ENCODE data around the gene NAT8L.

NAT8L gene

DNA sequence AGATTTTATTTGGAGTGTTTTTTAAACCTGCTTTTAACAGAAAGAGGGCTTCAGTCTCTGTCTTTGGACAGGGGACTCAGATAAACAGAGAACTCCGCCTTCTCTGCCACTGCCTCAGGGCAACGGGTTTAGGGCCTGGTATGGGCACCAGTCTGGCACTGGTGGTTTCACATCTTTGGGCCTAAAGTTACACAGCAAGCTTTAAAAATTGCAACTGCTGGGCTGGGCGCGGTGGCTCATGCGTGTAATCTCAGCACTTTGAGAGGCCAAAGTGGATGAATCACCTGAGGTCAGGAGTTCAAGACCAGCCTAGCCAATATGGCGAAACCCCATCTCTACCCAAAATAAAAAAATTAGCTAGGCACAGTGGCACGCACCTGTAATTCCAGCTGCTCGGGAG lies 10.3 kb upstream of the NAT8L start:
- H3K4me1 ChIP-seq (ENCODE audit: insufficient read depth, low read length) = no peaks in the 10 kb centered on the region
- no peaks in the 10 kb centered on the region for H3K27me3 ChIP-seq (ENCODE audit: insufficient read depth, low read length)
- H3K36me3 ChIP-seq (ENCODE audit: insufficient read depth, low read length) = peaks cover 9% of the 10 kb centered on the region
- H3K4me3 ChIP-seq (ENCODE audit: low read length) = no peak overlapping the region
- H2AFZ ChIP-seq (ENCODE audit: low read depth, low read length) = no peak overlapping the region
- peaks cover 7% of the 10 kb centered on the region for H3K9me3 ChIP-seq (ENCODE audit: low read length)

DNA sequence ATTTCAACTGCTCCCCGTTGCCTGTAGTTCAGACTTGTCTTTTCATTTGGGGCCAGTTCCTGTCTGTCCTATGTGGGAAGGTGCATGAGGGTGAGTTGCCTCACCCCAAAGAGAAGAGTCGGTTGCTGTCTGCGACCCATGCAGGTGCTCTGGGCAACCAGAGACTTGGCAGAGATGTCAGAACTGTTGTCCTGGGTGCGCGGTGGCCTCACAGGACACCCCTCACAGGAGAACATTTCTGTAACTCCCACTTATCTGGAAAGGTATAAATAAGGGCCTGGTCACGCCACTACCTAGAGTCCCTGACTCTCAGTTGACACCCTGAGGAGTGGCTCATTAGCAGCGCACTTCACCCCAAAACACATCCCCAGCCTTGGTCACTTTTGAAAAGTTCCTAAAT lies 9.7 kb upstream of the NAT8L start:
- H3K27me3 ChIP-seq (ENCODE audit: insufficient read depth, low read length) = no peaks in the 10 kb centered on the region
- H2AFZ ChIP-seq (ENCODE audit: low read depth, low read length) = no peak overlapping the region
- H3K4me1 ChIP-seq (ENCODE audit: insufficient read depth, low read length) = no peaks in the 10 kb centered on the region
- H3K36me3 ChIP-seq (ENCODE audit: insufficient read depth, low read length) = peaks cover 9% of the 10 kb centered on the region
- peaks cover 6% of the 10 kb centered on the region for H3K9me3 ChIP-seq (ENCODE audit: low read length)
- H3K4me3 ChIP-seq (ENCODE audit: low read length) = no peak overlapping the region

DNA sequence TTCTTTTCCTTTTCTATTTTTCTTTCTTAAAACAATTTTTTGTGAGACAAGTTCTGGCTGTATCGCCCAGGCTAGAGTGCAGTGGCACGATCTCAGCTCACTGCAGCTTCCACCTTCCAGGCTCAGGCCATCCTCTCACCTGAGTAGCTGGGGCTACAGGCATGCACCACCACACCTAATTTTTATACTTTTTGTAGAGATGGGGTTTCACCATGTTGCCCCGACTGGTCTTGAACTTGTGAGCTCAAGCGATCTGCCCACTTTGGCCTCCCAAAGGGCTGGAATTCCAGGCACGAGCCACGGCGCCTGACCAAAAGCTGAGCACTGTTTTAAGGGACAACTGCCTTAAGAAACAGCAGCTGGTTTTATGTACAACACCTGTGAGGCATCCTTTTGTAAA lies 9.3 kb upstream of the NAT8L start:
- Histone ChIP-seq H3K27me3 (ENCODE audit: insufficient read depth, low read length) (no peaks in the 10 kb centered on the region), H3K36me3 (ENCODE audit: insufficient read depth, low read length) (peaks cover 6% of the 10 kb centered on the region), H3K9me3 (ENCODE audit: low read length) (peaks cover 1% of the 10 kb centered on the region), H3K4me3 (ENCODE audit: low read length) (no peak overlapping the region), H3K4me1 (ENCODE audit: insufficient read depth, low read length) (no peaks in the 10 kb centered on the region), H2AFZ (ENCODE audit: low read depth, low read length) (no peak overlapping the region)

DNA sequence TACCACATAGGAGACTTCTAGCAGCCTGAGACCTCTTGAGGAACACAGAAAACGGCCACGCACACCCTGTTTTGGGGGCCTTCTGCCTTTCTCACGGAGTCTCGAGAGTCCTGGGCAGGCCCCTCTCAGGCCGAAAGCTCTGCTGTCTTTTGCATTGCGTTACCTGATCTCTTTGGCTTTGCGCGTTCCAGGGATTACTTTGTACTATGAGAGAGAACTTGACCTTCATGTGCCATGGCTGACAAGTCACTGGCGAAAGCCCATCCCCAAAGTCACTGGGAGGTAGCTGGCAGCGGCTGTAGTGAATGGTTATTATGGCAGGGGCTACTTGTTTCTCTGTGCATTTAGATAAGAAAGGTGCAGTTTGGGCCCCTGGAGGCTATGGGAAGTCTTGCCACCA lies 8.0 kb upstream of the NAT8L start:
- H3K4me3 ChIP-seq (ENCODE audit: low read length) = no peak overlapping the region
- no peaks in the 10 kb centered on the region for H3K9me3 ChIP-seq (ENCODE audit: low read length)
- no peaks in the 10 kb centered on the region for H3K27me3 ChIP-seq (ENCODE audit: insufficient read depth, low read length)
- H3K4me1 ChIP-seq (ENCODE audit: insufficient read depth, low read length) = no peaks in the 10 kb centered on the region
- H3K36me3 ChIP-seq (ENCODE audit: insufficient read depth, low read length) = peaks cover 6% of the 10 kb centered on the region
- H2AFZ ChIP-seq (ENCODE audit: low read depth, low read length) = no peak overlapping the region

DNA sequence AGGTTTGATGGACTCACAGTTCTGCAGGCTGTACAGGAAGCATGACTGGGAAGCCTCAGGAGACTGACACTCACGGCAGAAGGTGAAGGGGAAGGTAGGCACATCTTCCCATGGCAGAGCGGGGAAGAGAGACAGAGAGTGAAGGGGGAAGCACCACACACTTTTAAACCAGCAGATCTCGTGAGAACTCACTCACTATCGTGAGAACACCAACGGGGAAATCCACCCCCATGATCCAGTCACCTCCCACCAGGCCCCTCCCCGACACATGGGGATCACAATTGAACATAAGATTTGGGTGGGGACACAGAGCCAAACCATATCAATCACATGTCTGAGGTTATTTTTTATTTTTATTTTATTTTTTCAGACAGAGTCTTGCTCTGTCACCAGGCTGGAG lies 4.9 kb upstream of the NAT8L start:
- Histone ChIP-seq H3K4me1 (ENCODE audit: insufficient read depth, low read length) (peaks cover 8% of the 10 kb centered on the region), H3K9me3 (ENCODE audit: low read length) (no peaks in the 10 kb centered on the region), H2AFZ (ENCODE audit: low read depth, low read length) (no peak overlapping the region), H3K4me3 (ENCODE audit: low read length) (no peak overlapping the region), H3K27me3 (ENCODE audit: insufficient read depth, low read length) (no peaks in the 10 kb centered on the region), H3K36me3 (ENCODE audit: insufficient read depth, low read length) (peaks cover 6% of the 10 kb centered on the region)

DNA sequence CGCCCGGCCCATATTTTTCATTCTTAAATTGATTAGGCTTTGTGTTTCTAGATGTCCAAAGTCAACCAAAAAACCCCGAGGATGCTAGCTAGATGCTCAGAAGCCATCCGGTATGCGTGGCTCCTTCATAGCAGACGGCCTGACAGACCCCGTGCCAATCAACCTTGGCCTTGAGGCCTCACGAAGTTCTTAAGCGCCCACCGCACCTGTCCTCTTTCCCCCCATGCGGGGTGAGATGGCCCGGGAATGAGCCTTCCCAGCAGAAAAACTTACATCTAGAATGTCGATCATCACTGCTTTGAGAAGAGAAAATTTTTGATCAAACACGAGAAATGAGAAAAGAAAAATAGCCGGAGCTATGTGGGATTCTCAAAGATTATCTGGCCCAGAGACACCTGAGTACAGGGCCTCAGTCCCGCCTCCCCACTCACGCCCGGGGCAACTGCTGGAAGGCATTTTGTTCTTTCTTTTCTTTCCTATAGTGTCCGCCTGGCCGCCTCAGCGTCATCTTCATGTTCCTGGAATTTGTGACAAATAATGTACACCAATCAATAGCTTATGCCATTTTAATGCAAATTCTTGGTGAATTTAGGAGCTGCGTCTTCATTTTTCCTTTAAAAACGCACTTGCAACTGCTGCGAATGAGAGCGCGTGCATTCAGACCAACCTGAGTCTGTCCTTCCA lies 1.6 kb upstream of the NAT8L start:
- peak overlapping the region; percentile 53 for H3K4me3 ChIP-seq (ENCODE audit: low read length)
- no peaks in the 10 kb centered on the region for H3K9me3 ChIP-seq (ENCODE audit: low read length)
- no peaks in the 10 kb centered on the region for H3K27me3 ChIP-seq (ENCODE audit: insufficient read depth, low read length)
- H3K4me1 ChIP-seq (ENCODE audit: insufficient read depth, low read length) = peaks cover 26% of the 10 kb centered on the region
- H3K36me3 ChIP-seq (ENCODE audit: insufficient read depth, low read length) = peaks cover 14% of the 10 kb centered on the region
- no peak overlapping the region for H2AFZ ChIP-seq (ENCODE audit: low read depth, low read length)

DNA sequence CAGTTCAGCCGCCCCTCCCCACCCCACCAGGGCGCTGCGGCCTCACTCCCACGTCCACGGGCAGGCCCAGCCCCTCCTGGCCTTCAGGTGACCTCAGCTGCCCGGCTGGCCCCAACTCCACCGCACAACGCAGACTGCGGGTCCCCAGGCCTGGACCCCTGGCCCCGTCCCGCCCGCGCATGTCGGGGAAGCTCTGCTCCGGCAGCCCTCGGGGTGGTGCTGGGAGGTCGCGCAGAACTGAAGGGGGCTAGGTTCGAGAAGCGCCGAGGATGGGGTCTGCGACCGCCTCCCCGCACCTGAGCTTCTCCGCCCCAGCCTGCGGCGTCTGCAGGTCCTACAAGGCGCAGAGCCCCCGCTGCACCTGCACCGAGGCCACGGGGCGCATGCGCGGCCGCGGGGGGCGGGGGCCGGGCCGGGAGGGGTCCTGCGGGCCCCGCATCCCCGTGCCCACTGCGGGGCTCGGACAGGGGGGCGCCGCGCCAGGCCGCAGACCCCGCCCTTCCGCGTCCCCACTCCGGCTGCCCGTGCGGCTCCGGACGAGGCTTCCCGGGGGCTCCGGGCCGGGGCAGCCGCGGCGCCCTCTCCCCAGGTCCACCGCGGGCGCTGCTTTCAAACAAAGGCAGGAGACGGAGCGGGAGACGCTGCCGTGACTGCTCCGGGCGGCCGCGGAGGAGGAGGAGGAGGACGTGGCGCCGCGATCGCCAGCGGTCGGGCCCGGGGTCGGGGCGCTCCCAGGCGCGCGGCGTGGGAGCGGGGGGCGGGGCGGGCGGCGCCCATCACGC lies 672 bp upstream of the NAT8L start:
- Histone ChIP-seq H3K4me1 (ENCODE audit: insufficient read depth, low read length) (peaks cover 26% of the 10 kb centered on the region), H3K36me3 (ENCODE audit: insufficient read depth, low read length) (peaks cover 23% of the 10 kb centered on the region), H2AFZ (ENCODE audit: low read depth, low read length) (no peak overlapping the region), H3K9me3 (ENCODE audit: low read length) (no peaks in the 10 kb centered on the region), H3K27me3 (ENCODE audit: insufficient read depth, low read length) (no peaks in the 10 kb centered on the region), H3K4me3 (ENCODE audit: low read length) (peak overlapping the region; percentile 53)

DNA sequence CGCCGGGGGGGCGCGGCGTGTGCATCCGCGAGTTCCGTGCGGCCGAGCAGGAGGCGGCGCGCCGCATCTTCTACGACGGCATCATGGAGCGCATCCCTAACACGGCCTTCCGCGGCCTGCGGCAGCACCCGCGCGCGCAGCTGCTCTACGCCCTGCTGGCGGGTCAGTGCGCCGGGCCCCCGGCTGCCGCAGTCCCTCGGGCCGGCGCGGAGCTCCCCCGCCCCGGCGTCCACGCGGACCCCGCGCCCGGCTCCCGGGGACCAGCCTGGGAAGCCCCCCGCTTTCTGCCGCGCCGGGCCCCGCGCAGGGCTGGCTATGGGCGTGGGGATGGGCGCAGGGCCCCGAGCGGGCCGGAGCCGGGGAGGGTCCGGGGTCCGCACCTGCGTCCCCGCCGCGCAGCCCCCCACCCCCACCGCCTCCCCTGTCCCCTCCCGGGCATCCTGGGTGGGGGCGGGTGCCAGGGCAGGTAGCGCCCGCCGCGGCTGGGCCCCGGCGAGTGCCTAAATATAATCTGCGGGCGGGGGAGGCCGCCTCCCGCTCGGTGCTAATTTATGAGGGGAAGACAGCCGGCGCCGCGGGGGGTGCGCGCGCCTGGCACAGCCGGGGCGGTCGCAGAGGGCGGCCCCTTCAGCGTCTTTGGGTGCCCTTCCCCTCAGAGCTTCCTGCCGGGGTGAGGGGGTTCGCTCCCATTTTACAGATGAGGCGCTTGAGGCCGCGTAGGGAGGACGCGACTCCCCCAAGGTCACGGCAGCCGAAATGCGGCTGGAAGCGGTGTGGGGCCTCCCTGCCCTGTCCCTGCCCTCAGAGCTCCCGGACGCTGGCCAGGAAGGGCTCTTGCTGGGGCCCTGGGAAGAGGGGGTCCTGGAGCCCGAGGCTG lies 837 bp downstream of the NAT8L start:
- Histone ChIP-seq H3K4me1 (ENCODE audit: insufficient read depth, low read length) (peaks cover 26% of the 10 kb centered on the region), H3K36me3 (ENCODE audit: insufficient read depth, low read length) (peaks cover 37% of the 10 kb centered on the region), H3K27me3 (ENCODE audit: insufficient read depth, low read length) (no peaks in the 10 kb centered on the region), H2AFZ (ENCODE audit: low read depth, low read length) (no peak overlapping the region), H3K9me3 (ENCODE audit: low read length) (no peaks in the 10 kb centered on the region), H3K4me3 (ENCODE audit: low read length) (peak overlapping the region; percentile 73)

DNA sequence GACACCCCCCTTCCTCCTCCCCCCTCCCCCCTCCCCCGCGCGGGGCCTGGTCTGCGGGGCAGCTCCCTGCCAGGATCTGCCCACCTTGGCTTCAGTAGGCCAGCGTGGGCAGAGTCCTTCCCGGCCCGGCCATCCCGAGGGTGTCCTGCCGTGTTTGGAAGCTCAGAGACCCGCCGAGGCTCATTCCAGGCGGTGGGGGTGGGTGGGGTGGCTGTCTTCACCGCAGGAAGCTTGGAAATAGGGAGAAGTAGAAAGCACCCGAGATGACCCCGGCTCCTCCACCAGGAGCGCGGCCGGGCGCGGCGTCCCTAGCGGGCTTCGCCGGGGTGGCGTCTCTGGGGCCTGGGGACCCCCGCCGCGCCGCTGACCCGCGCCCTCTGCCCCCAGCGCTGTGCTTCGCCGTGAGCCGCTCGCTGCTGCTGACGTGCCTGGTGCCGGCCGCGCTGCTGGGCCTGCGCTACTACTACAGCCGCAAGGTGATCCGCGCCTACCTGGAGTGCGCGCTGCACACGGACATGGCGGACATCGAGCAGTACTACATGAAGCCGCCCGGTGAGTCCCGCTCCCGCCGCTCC lies 1.6 kb downstream of the NAT8L start:
- H2AFZ ChIP-seq (ENCODE audit: low read depth, low read length) = no peak overlapping the region
- peaks cover 26% of the 10 kb centered on the region for H3K4me1 ChIP-seq (ENCODE audit: insufficient read depth, low read length)
- H3K36me3 ChIP-seq (ENCODE audit: insufficient read depth, low read length) = peaks cover 37% of the 10 kb centered on the region
- no peaks in the 10 kb centered on the region for H3K27me3 ChIP-seq (ENCODE audit: insufficient read depth, low read length)
- H3K9me3 ChIP-seq (ENCODE audit: low read length) = no peaks in the 10 kb centered on the region
- peak overlapping the region; percentile 73 for H3K4me3 ChIP-seq (ENCODE audit: low read length)

DNA sequence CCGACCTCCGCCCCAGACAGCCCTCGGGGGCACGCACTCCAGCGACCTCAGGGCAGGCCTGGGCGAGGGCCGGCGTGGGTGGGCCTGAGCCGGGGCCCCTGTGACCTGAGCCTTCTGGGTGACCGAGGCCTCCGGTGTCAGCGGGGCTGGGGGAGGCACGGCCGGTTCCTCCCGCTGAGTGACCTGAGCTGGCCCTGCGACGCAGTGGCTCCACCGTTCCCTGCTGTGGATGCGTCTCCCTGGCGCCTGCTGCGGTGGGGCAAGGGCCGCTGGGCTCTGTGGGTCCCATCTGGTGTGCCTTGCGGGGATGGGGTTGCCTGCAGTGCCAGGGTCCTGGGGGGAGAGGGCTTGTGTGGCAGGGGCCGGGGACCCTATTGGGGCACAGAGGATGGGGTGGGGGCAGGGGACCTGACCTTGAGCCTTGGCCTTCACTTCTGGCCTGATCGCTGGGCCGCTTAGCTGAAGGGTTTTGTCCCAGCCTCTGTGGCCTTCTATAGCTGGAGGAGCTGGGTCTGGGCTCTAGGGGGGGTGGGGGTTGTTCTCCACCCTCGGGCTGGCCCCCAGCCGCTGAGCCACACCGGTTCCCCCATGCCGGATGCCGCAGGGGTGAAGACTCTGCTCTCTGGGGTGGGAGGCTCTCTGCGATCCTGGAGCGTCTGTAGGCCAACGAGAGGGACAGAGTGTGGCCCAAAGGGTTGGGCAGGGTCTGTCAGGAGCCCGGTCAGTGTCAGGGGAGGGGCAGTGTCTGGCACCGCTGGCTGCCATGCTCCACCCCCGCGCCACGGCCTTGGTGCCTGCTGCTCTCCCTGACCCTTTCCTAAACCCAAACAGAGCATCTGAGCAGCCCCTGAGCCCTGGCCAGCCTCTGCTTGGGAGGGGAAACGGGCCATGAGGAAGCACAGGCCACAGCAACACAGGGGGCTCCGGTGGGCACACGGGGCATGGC lies 2.3 kb downstream of the NAT8L start:
- peaks cover 26% of the 10 kb centered on the region for H3K4me1 ChIP-seq (ENCODE audit: insufficient read depth, low read length)
- no peaks in the 10 kb centered on the region for H3K27me3 ChIP-seq (ENCODE audit: insufficient read depth, low read length)
- H3K4me3 ChIP-seq (ENCODE audit: low read length) = peak overlapping the region; percentile 28
- H3K9me3 ChIP-seq (ENCODE audit: low read length) = no peaks in the 10 kb centered on the region
- H3K36me3 ChIP-seq (ENCODE audit: insufficient read depth, low read length) = peaks cover 37% of the 10 kb centered on the region
- H2AFZ ChIP-seq (ENCODE audit: low read depth, low read length) = no peak overlapping the region

DNA sequence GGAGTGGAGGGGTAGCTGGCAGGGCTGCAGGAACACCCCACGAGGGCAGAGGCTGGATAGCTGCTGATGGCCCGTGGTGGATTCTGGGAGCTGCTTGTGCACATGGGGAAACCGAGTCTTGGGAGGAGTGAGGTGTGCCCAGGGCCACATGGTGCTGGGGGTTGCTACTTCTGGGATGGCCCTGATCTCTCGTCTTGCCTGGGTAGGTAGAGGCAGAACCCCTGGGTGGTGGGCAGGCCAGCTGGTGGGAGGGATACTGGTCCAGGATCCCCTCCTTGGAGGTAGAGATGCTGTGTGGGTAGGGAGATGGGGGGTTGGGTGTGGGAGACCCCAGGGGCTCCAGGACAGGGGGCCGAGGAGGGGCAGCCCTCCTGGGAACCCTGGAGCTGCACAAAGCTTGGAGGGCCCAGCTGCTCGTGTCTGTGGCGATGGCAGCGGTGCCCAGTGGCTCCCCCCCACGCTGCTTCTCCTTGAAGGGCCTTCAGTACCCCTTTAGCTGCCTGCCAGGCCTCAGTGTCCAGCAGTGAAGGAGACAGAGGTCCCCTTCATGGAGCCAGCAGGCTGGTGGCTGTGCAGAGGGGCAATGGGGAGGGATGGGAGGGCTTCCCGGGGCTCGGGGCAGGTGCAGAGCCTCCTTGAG lies 3.2 kb downstream of the NAT8L start:
- Histone ChIP-seq H3K27me3 (ENCODE audit: insufficient read depth, low read length) (no peaks in the 10 kb centered on the region), H3K4me3 (ENCODE audit: low read length) (no peak overlapping the region), H3K36me3 (ENCODE audit: insufficient read depth, low read length) (peaks cover 37% of the 10 kb centered on the region)

More for the DNA sequence above, 3.2 kb downstream of the NAT8L start:
- Histone ChIP-seq H3K9me3 (ENCODE audit: low read length) (no peaks in the 10 kb centered on the region), H3K4me1 (ENCODE audit: insufficient read depth, low read length) (peaks cover 24% of the 10 kb centered on the region), H2AFZ (ENCODE audit: low read depth, low read length) (no peak overlapping the region)

All from neuron (in vitro differentiated cells).